GM12878 (cell line): ENCODE data around the gene RAB11A. TPM values are rescaled to one million over a fixed set of nuclear protein-coding genes. Genes with fewer than 3 reads are reported as not detected.
A peak's percentile ranks its signal among the peaks of the same experiment; 100 is the strongest.

Experiments
- ASH2L ChIP-seq: fragments of 300-600, 200-600 bp; sonication (generic); IDR thresholded peaks from 2 replicates; pipeline ENCODE4 v1.6.1; 2017; ENCODE audit warnings: low read depth, mild to moderate bottlenecking, borderline replicate concordance
- E2F4 ChIP-seq: IDR thresholded peaks from 2 replicates; pipeline ENCODE4 v1.6.1; 2012; ENCODE audit warnings: low read depth, low read length, improper control_type of control experiment
- ETV6 ChIP-seq, 2 experiments: fragments of 450-650 bp in 1 of 2; IDR thresholded peaks in 1 of 2; conservative IDR thresholded peaks in 1 of 2; 2 replicates each; pipeline ENCODE4 v1.6.1; 2014; ENCODE audit warnings: antibody characterized with exemption in 1 of 2, borderline replicate concordance in 1 of 2, low read depth in 1 of 2, mild to moderate bottlenecking in 1 of 2, moderate library complexity in 1 of 2
- HDAC2 ChIP-seq: fragments of 200-600 bp; sonication (generic); IDR thresholded peaks from 2 replicates; pipeline ENCODE4 v1.6.1; 2017
- HSF1 ChIP-seq: fragments of 150-350 bp; IDR thresholded peaks from 2 replicates; pipeline ENCODE4 v1.6.1; 2014; ENCODE audit warnings: mild to moderate bottlenecking, low read depth, low read length
- KLF5 ChIP-seq: fragments of 450-650 bp; IDR thresholded peaks from 2 replicates; pipeline ENCODE4 v1.6.1; 2014; ENCODE audit warnings: mild to moderate bottlenecking; ENCODE audit not compliant: partially characterized antibody
- LARP7 ChIP-seq: fragments of 450-650 bp; IDR thresholded peaks from 2 replicates; pipeline ENCODE4 v1.6.1; 2017; ENCODE audit warnings: mild to moderate bottlenecking
- MXI1 ChIP-seq: fragments of 150-350 bp; IDR thresholded peaks from 2 replicates; pipeline ENCODE4 v1.6.1; 2011; ENCODE audit warnings: low read depth, mild to moderate bottlenecking, inconsistent platforms, low read length, improper control_type of control experiment
- NBN ChIP-seq: fragments of 450-650 bp; IDR thresholded peaks from 2 replicates; pipeline ENCODE4 v1.6.1; 2016
- NFIC ChIP-seq: IDR thresholded peaks from 2 replicates; pipeline ENCODE4 v1.6.1; 2012; ENCODE audit warnings: low read depth, mild to moderate bottlenecking, inconsistent platforms, low read length, moderate library complexity
- NFYB ChIP-seq: IDR thresholded peaks from 2 replicates; pipeline ENCODE4 v1.6.1; 2011; ENCODE audit warnings: low read depth, mild to moderate bottlenecking, low read length, improper control_type of control experiment, moderate library complexity; ENCODE audit not compliant: insufficient read depth
- NR2C1 ChIP-seq: fragments of 450-650 bp; IDR thresholded peaks from 2 replicates; pipeline ENCODE4 v1.6.1; 2017; ENCODE audit warnings: antibody characterized with exemption, mild to moderate bottlenecking, moderate library complexity
- PML ChIP-seq: IDR thresholded peaks from 2 replicates; pipeline ENCODE4 v1.6.1; 2012; ENCODE audit warnings: low read length, inconsistent platforms
- POLR2AphosphoS2 ChIP-seq: IDR thresholded peaks from 2 replicates; pipeline ENCODE4 v1.6.1; 2011; ENCODE audit warnings: low read depth, mild to moderate bottlenecking, low read length, improper control_type of control experiment, moderate library complexity
- RELA ChIP-seq: fragments of 450-650 bp; IDR thresholded peaks from 2 replicates; pipeline ENCODE4 v1.8.0; 2014; ENCODE audit warnings: borderline replicate concordance; ENCODE audit not compliant: partially characterized antibody
- SMAD5 ChIP-seq: IDR thresholded peaks from 2 replicates; pipeline ENCODE4 v1.6.1; 2016; ENCODE audit warnings: antibody characterized with exemption, low read depth
- SP1 ChIP-seq: IDR thresholded peaks from one replicate; pipeline ENCODE4 v1.6.1; 2011; ENCODE audit warnings: low read depth, low read length
- TAF1 ChIP-seq: IDR thresholded peaks from 2 replicates; pipeline ENCODE4 v1.6.1; 2011; ENCODE audit warnings: mild to moderate bottlenecking, low read depth, low read length, borderline replicate concordance
- TBL1XR1 ChIP-seq: IDR thresholded peaks from 2 replicates; pipeline ENCODE4 v1.6.1; 2012; ENCODE audit warnings: low read depth, low read length, improper control_type of control experiment
- TCF3 ChIP-seq: IDR thresholded peaks from 2 replicates; pipeline ENCODE4 v1.6.1; 2012; ENCODE audit warnings: low read depth, mild to moderate bottlenecking, low read length, borderline replicate concordance; ENCODE audit not compliant: insufficient read depth
- ZBED1 ChIP-seq: IDR thresholded peaks from 2 replicates; pipeline ENCODE4 v1.6.1; 2016; ENCODE audit warnings: borderline replicate concordance
- ZNF384 ChIP-seq: IDR thresholded peaks from 2 replicates; pipeline ENCODE4 v1.6.1; 2012; ENCODE audit warnings: low read depth, mild to moderate bottlenecking, low read length, improper control_type of control experiment, borderline replicate concordance
- ZNF687 ChIP-seq: fragments of 450-650 bp; IDR thresholded peaks from 2 replicates; pipeline ENCODE4 v1.6.1; 2017; ENCODE audit warnings: mild to moderate bottlenecking, moderate library complexity
- ZSCAN29 ChIP-seq: fragments of 450-650 bp; IDR thresholded peaks from 2 replicates; pipeline ENCODE4 v1.6.1; 2017; ENCODE audit warnings: mild to moderate bottlenecking, moderate library complexity
- polyA plus RNA-seq, 11 experiments: library from polyadenylated mRNA; depleted of rRNA in 4 of 11; unstranded in 6 of 11; stranded (reverse) in 5 of 11; fragments of >200 nt; fragmentation: Nextera tagmentation in 4 of 11; fragmentation: Illumina TruSeq in 1 of 11; extraction: Ambion mirVana in 4 of 11; extraction: Trizol in 1 of 11; gene quantifications; 1 replicate in 1 of 11; 2 replicates in 10 of 11; pipeline versions ENCODE4 v1.2.1 to v1.2.3, GENCODE V29; 2011 to 2016; ENCODE audit warnings: inconsistent platforms in 2 of 11, missing spikeins in 2 of 11, low read depth in 1 of 11
- total RNA-seq, 4 experiments: library from RNA; depleted of rRNA in 3 of 4; stranded (reverse); fragments of >200 nt in 3 of 4; fragmentation: Illumina TruSeq in 1 of 4; extraction: Trizol in 1 of 4; gene quantifications; 2 replicates each; pipeline versions ENCODE4 v1.2.1 to v1.2.3, GENCODE V29; 2013 to 2021

The RAB11A gene
- total and polyA plus RNA-seq, 10 of the 15 experiments (the other 5 are each of a cell fraction or from before 2014, with no cell fraction given), result 128 to 387 (median 224) TPM

GRCh38 chr15:65869126-65869953 is at the start of gene RAB11A (continued):
- TF ChIP-seq HSF1 (0 out of 2 replicates have a peak, but pooled peaks have one; percentile 63), NBN (peak; percentile 84), ZNF384 (no peak), HDAC2 (no peak), ZNF687 (peak; percentile 89), POLR2AphosphoS2 (peak; percentile 93), KLF5 (peak; percentile 68), RELA (peak; percentile 44), NFIC (peak; percentile 56; the same call in 1 of the 2 replicates), NFYB (no peak), LARP7 (peak; percentile 32), PML (peak; percentile 99), TAF1 (peak; percentile 66; the same call in 1 of the 2 replicates), SMAD5 (peak; percentile 93; the same call in 1 of the 2 replicates), ASH2L (peak; percentile 98), NR2C1 (peak; percentile 97), E2F4 (no peak), MXI1 (no peak), TCF3 (no peak), SP1 (peak; percentile 70), ETV6 (conservative IDR thresholded peaks at IDR 0.05 in 1 of 2, IDR thresholded peaks at IDR 0.05 in 1 of 2; ENCODE audit: borderline replicate concordance in 1 of 2, low read depth in 1 of 2) (peak in 1 of 2 experiments; percentile 74; a peak in 1 of 4 replicates), ZSCAN29 (peak; percentile 88), ZBED1 (peak; percentile 65; the same call in 1 of the 2 replicates), TBL1XR1 (peak; percentile 14; the same call in 1 of the 2 replicates)
